HG03045 (cell line): ENCODE measurements around the gene DDX51.
"Not testable (repeated sequence)": the region's sequence is repeated elsewhere in the genome, so short reads cannot be mapped to it uniquely, and the experiment has no call there.

Source experiments
- ATAC-seq: cut with Tn5 transposase; IDR thresholded peaks from one replicate; pipeline ENCODE4 v1.9.1; 2021; ENCODE audit warnings: mild to moderate bottlenecking, moderate library complexity; ENCODE audit not compliant: unreplicated experiment

Gene DDX51

GRCh38 chr12:132141976-132142678, 2.0 kb downstream of the DDX51 start:
- no peak for ATAC-seq

- ATAC-seq, result no peak
Measured at GRCh38 chr12:132140918-132141841, 2.9 kb downstream of the DDX51 start.

GRCh38 chr12:132140501-132140900, 3.6 kb downstream of the DDX51 start:
- no peak for ATAC-seq

- no peak for ATAC-seq
Measured at GRCh38 chr12:132139912-132140311, 4.2 kb downstream of the DDX51 start.

- ATAC-seq, result no peak
Measured at GRCh38 chr12:132138941-132139871, 4.9 kb downstream of the DDX51 start.

GRCh38 chr12:132137483-132138125, 6.5 kb downstream of the DDX51 start:
- no peak for ATAC-seq

GRCh38 chr12:132136226-132136625, 7.9 kb downstream of the DDX51 start:
- not testable (repeated sequence) for ATAC-seq

- not testable (repeated sequence) for ATAC-seq
Measured at GRCh38 chr12:132134653-132135183, 9.4 kb downstream of the DDX51 start.

GRCh38 chr12:132133952-132134652, 10.0 kb downstream of the DDX51 start:
- no peak for ATAC-seq

GRCh38 chr12:132132609-132133430, 11.3 kb downstream of the DDX51 start:
- ATAC-seq, result no peak

GRCh38 chr12:132131952-132132351, 12.2 kb downstream of the DDX51 start:
- no peak for ATAC-seq

GRCh38 chr12:132131229-132131628, 12.9 kb downstream of the DDX51 start:
- no peak for ATAC-seq

- no peak for ATAC-seq
Measured at GRCh38 chr12:132130690-132131089, 13.4 kb downstream of the DDX51 start.

- ATAC-seq, result no peak
Measured at GRCh38 chr12:132129007-132129406, 15.1 kb downstream of the DDX51 start.

- no peak for ATAC-seq
Measured at GRCh38 chr12:132127041-132127440, 17.1 kb downstream of the DDX51 start.

GRCh38 chr12:132125736-132126135, 18.4 kb downstream of the DDX51 start:
- ATAC-seq, result no peak

GRCh38 chr12:132124766-132125425, 19.2 kb downstream of the DDX51 start:
- no peak for ATAC-seq
